ENCODE results near the gene NAB2.

DNA sequence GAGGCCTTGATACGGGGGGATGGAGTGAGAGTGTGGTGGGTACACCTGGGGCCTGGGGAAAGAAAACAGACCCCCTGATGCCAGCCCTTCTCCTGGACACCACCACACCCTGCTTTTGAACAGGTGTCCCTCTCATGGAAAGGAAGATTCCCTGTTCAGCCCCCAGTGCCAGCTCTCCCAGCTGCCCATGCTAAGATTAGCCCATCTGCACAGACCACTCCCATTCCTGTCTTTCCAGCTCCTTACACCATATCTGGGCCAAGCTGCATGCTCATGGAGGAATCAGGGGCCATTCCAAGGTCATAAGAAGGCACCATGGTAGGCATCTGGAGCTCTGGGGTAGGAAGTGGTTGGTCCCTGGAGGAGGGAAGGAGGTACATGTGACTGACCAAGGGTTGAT, 9.6 kb downstream of the NAB2 start:
- TF ChIP-seq, protein P1, sequence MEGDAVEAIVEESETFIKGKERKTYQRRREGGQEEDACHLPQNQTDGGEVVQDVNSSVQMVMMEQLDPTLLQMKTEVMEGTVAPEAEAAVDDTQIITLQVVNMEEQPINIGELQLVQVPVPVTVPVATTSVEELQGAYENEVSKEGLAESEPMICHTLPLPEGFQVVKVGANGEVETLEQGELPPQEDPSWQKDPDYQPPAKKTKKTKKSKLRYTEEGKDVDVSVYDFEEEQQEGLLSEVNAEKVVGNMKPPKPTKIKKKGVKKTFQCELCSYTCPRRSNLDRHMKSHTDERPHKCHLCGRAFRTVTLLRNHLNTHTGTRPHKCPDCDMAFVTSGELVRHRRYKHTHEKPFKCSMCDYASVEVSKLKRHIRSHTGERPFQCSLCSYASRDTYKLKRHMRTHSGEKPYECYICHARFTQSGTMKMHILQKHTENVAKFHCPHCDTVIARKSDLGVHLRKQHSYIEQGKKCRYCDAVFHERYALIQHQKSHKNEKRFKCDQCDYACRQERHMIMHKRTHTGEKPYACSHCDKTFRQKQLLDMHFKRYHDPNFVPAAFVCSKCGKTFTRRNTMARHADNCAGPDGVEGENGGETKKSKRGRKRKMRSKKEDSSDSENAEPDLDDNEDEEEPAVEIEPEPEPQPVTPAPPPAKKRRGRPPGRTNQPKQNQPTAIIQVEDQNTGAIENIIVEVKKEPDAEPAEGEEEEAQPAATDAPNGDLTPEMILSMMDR (IDR thresholded peaks at IDR 0.05), result no peak
- no peak for TF ChIP-seq POLR2A (IDR thresholded peaks at IDR 0.05)

Measured in thyroid gland (tissue), 4 donors.